Measurements from ENCODE around the gene DTNBP1. TPM values are rescaled to one million over a fixed set of nuclear protein-coding genes. Genes with fewer than 3 reads are reported as not detected.

Gene DTNBP1
- total and polyA plus RNA-seq, 5 donors from 2014 or later = 22.4 to 43.1 (median 33.7) TPM

DNA sequence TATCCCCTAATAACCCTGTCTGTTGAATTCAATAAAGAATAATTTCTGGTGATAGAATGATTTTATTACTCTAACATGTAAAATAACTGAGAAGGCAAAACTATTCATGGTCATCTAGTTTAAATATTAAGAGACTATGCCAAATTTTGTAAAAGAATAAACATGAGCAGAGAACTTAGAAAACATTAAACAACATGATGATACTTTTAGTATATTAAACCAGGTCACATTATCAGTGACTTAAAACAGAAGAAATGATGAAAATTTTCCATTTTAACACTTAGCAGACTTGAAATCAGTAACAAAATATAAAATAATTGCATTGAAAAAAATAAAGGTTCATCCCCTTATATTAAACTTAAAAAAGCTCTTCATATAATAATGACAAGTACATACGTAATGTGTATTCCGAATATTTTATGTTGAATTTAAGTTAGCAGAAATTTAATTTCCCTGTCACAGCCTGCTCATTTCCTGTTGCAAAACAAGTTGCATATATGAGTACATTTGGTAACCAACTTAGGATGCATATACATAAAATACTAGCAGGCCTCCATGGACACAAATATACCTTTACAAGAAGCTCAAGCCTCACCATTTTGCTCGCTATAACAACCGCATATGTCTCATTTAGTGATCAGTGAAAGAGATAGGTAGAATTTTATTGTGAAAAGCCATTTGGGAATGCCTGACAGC lies 40.6 kb downstream of the DTNBP1 start:
- no peaks in the 10 kb centered on the region for H3K27me3 ChIP-seq (ENCODE audit: control insufficient read depth, insufficient read depth, low read length)
- no peaks in the 10 kb centered on the region for H3K36me3 ChIP-seq (ENCODE audit: control insufficient read depth, insufficient read depth, low read length)
- H3K9me3 ChIP-seq (ENCODE audit: control insufficient read depth in 2 of 2, low read length in 2 of 2) = no peaks in the 10 kb centered on the region
- no peaks in the 10 kb centered on the region for H3K9me3 Mint-ChIP-seq
- no peaks in the 10 kb centered on the region for H3K27me3 Mint-ChIP-seq
- peaks cover 24 to 33% (median 27%) of the 10 kb centered on the region in 4 donors for H3K4me1 Mint-ChIP-seq
- H3K27ac Mint-ChIP-seq = peak overlapping the region in 2 of 3 donors; percentile 17 to 47
- H3K36me3 Mint-ChIP-seq = peaks cover 9% of the 10 kb centered on the region
- ATAC-seq (ENCODE audit: low read depth in 2 of 2) (no peak), DNase-seq (no peak)
- no peak overlapping the region for H3K27ac ChIP-seq (ENCODE audit: insufficient read depth, low read length, poor library complexity, severe bottlenecking)
- no peaks in the 10 kb centered on the region for H3K4me1 ChIP-seq (ENCODE audit: control insufficient read depth, insufficient read depth, low read length, poor library complexity, severe bottlenecking)
- no peak overlapping the region for H3K4me3 Mint-ChIP-seq
- H3K4me3 ChIP-seq (ENCODE audit: low read depth, low read length) = no peak overlapping the region

DNA sequence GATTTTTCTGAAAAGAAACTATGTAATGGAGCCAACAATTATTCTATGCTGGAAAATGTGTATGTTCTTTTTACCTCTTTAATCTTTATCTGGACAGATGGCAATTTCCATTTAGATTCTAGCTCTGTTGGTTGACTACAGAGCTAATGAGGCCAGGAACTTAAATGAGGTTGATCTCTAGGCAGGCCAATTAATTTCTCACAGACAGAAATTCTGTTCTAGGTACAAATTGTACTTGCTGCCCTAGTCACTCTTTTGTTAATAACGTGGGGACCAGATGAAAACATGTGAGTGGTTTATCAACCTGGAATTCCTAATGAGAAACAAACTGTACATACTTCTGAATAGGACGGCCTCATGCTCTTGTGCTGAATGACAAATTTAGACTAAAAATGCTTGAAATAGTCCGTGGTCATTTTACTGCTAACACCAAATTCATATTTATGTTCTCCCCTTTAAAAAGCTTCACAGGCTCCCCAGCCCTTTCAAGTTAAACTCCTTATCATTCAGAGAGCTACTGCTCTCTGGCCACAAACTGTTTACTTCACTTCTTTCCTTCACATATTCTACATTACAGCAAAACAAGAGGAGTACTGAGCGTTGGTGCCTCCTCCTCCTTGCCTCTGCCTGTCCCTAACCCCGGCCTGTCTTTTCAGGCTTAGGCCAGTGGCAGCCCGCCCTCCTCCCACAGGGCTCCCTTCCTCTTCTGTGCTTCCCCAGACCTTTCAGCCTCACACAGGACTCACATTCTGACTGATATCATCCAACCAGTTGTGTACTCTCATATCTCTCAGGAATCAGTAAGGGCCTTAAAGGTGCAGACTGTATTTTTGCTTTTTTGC lies 41.4 kb downstream of the DTNBP1 start:
- H3K9me3 Mint-ChIP-seq = no peaks in the 10 kb centered on the region
- no peaks in the 10 kb centered on the region for H3K9me3 ChIP-seq (ENCODE audit: control insufficient read depth in 2 of 2, low read length in 2 of 2)
- H3K4me3 Mint-ChIP-seq = no peak overlapping the region
- no peak overlapping the region for H3K4me3 ChIP-seq (ENCODE audit: low read depth, low read length)
- no peaks in the 10 kb centered on the region for H3K36me3 ChIP-seq (ENCODE audit: control insufficient read depth, insufficient read depth, low read length)
- no peaks in the 10 kb centered on the region for H3K27me3 ChIP-seq (ENCODE audit: control insufficient read depth, insufficient read depth, low read length)
- H3K4me1 ChIP-seq (ENCODE audit: control insufficient read depth, insufficient read depth, low read length, poor library complexity, severe bottlenecking) = no peaks in the 10 kb centered on the region
- H3K36me3 Mint-ChIP-seq = peaks cover 11% of the 10 kb centered on the region
- ATAC-seq (ENCODE audit: low read depth in 2 of 2) (peak in 1 of 2 donors; percentile 37), DNase-seq (no peak)
- peak overlapping the region in 2 of 3 donors; percentile 17 to 47 for H3K27ac Mint-ChIP-seq
- no peak overlapping the region for H3K27ac ChIP-seq (ENCODE audit: insufficient read depth, low read length, poor library complexity, severe bottlenecking)
- no peaks in the 10 kb centered on the region for H3K27me3 Mint-ChIP-seq
- peaks cover 26 to 31% (median 29%) of the 10 kb centered on the region in 4 donors for H3K4me1 Mint-ChIP-seq

DNA sequence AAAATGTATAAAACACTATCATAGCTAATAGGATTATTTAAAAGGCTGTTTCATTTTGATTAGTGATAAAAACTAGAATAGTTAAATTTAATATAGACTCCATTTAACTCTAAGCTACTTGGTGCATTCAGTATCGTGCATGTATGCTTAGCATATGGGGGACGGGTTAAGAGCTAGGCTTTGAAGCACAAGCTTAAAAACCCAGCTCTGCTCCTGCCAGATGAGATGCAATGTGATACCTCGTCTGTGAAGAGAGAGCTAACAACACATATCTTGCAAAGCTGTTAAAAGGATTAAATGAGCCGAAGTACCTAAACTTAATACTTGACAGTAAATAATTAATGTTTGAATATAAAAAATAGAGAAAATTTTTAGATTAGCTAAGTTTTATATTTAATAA lies 42.2 kb downstream of the DTNBP1 start:
- no peak overlapping the region for H3K4me3 ChIP-seq (ENCODE audit: low read depth, low read length)
- H3K27ac Mint-ChIP-seq = no peak overlapping the region
- H3K36me3 ChIP-seq (ENCODE audit: control insufficient read depth, insufficient read depth, low read length) = no peaks in the 10 kb centered on the region
- peaks cover 11% of the 10 kb centered on the region for H3K36me3 Mint-ChIP-seq
- DNase-seq (no peak), ATAC-seq (ENCODE audit: low read depth in 2 of 2) (no peak)
- H3K4me1 ChIP-seq (ENCODE audit: control insufficient read depth, insufficient read depth, low read length, poor library complexity, severe bottlenecking) = no peaks in the 10 kb centered on the region
- no peaks in the 10 kb centered on the region for H3K9me3 Mint-ChIP-seq
- H3K27me3 ChIP-seq (ENCODE audit: control insufficient read depth, insufficient read depth, low read length) = no peaks in the 10 kb centered on the region
- H3K27ac ChIP-seq (ENCODE audit: insufficient read depth, low read length, poor library complexity, severe bottlenecking) = no peak overlapping the region
- H3K27me3 Mint-ChIP-seq = no peaks in the 10 kb centered on the region
- H3K4me1 Mint-ChIP-seq = peaks cover 28 to 31% (median 30%) of the 10 kb centered on the region in 4 donors
- no peaks in the 10 kb centered on the region for H3K9me3 ChIP-seq (ENCODE audit: control insufficient read depth in 2 of 2, low read length in 2 of 2)
- no peak overlapping the region for H3K4me3 Mint-ChIP-seq

GRCh38 chr6:15619330-15619729 lies 43.5 kb downstream of the DTNBP1 start:
- no peak overlapping the region for H3K4me3 Mint-ChIP-seq
- DNase-seq (no peak), ATAC-seq (ENCODE audit: low read depth in 2 of 2) (no peak)
- H3K27me3 ChIP-seq (ENCODE audit: control insufficient read depth, insufficient read depth, low read length) = no peaks in the 10 kb centered on the region
- H3K4me1 Mint-ChIP-seq = peaks cover 25 to 30% (median 28%) of the 10 kb centered on the region in 4 donors
- H3K9me3 Mint-ChIP-seq = no peaks in the 10 kb centered on the region
- H3K4me1 ChIP-seq (ENCODE audit: control insufficient read depth, insufficient read depth, low read length, poor library complexity, severe bottlenecking) = no peaks in the 10 kb centered on the region
- no peaks in the 10 kb centered on the region for H3K27me3 Mint-ChIP-seq
- H3K36me3 Mint-ChIP-seq = peaks cover 23% of the 10 kb centered on the region
- H3K4me3 ChIP-seq (ENCODE audit: low read depth, low read length) = no peak overlapping the region
- H3K9me3 ChIP-seq (ENCODE audit: control insufficient read depth in 2 of 2, low read length in 2 of 2) = no peaks in the 10 kb centered on the region
- peaks cover 9% of the 10 kb centered on the region for H3K36me3 ChIP-seq (ENCODE audit: control insufficient read depth, insufficient read depth, low read length)
- no peak overlapping the region for H3K27ac Mint-ChIP-seq
- no peak overlapping the region for H3K27ac ChIP-seq (ENCODE audit: insufficient read depth, low read length, poor library complexity, severe bottlenecking)

DNA sequence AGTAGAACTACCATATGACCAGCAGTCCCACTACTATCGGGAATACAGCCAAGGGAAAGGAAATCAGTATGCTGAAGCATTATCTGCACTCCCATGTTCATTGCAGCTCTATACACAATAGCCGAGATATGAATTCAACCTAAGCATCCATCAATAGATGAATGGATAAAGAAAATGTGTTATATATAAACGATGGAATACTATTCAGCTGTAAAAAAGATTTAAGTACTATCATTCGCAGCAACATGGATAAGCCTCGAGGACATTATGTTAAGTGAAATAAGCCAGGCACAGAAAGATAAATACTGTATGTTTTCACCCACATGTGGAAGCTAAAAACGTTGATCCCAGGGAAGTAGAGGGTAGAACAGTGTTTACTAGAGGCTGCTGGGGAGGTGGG lies 44.1 kb downstream of the DTNBP1 start:
- no peak for ATAC-seq (ENCODE audit: low read depth in 2 of 2)
- Mint-ChIP-seq H3K4me1 (peaks cover 26 to 33% (median 29%) of the 10 kb centered on the region in 4 donors), H3K9me3 (no peaks in the 10 kb centered on the region), H3K27me3 (no peaks in the 10 kb centered on the region), H3K27ac (no peak overlapping the region), H3K4me3 (no peak overlapping the region), H3K36me3 (peaks cover 29% of the 10 kb centered on the region)
- no peaks in the 10 kb centered on the region for H3K9me3 ChIP-seq (ENCODE audit: control insufficient read depth in 2 of 2, low read length in 2 of 2)
- no peak for DNase-seq
- no peaks in the 10 kb centered on the region for H3K27me3 ChIP-seq (ENCODE audit: control insufficient read depth, insufficient read depth, low read length)
- H3K4me1 ChIP-seq (ENCODE audit: control insufficient read depth, insufficient read depth, low read length, poor library complexity, severe bottlenecking) = no peaks in the 10 kb centered on the region
- H3K27ac ChIP-seq (ENCODE audit: insufficient read depth, low read length, poor library complexity, severe bottlenecking) = no peak overlapping the region
- peaks cover 12% of the 10 kb centered on the region for H3K36me3 ChIP-seq (ENCODE audit: control insufficient read depth, insufficient read depth, low read length)
- H3K4me3 ChIP-seq (ENCODE audit: low read depth, low read length) = no peak overlapping the region

- peaks cover 43% of the 10 kb centered on the region for H3K36me3 Mint-ChIP-seq
- H3K27me3 Mint-ChIP-seq = no peaks in the 10 kb centered on the region
- H3K4me3 Mint-ChIP-seq = no peak overlapping the region
- Histone ChIP-seq H3K4me3 (ENCODE audit: low read depth, low read length) (no peak overlapping the region), H3K27ac (ENCODE audit: insufficient read depth, low read length, poor library complexity, severe bottlenecking) (no peak overlapping the region), H3K9me3 (ENCODE audit: control insufficient read depth in 2 of 2, low read length in 2 of 2) (no peaks in the 10 kb centered on the region), H3K27me3 (ENCODE audit: control insufficient read depth, insufficient read depth, low read length) (no peaks in the 10 kb centered on the region), H3K36me3 (ENCODE audit: control insufficient read depth, insufficient read depth, low read length) (peaks cover 19% of the 10 kb centered on the region), H3K4me1 (ENCODE audit: control insufficient read depth, insufficient read depth, low read length, poor library complexity, severe bottlenecking) (no peaks in the 10 kb centered on the region)
- peaks cover 20 to 40% (median 33%) of the 10 kb centered on the region in 4 donors for H3K4me1 Mint-ChIP-seq
- ATAC-seq (ENCODE audit: low read depth in 2 of 2) (no peak), DNase-seq (no peak)
- peak overlapping the region in 1 of 3 donors; percentile 67 for H3K27ac Mint-ChIP-seq
- no peaks in the 10 kb centered on the region for H3K9me3 Mint-ChIP-seq
Observed at GRCh38 chr6:15616261-15616660, 46.6 kb downstream of the DTNBP1 start.

- DNase-seq = no peak
- peaks cover 20 to 37% (median 32%) of the 10 kb centered on the region in 4 donors for H3K4me1 Mint-ChIP-seq
- no peaks in the 10 kb centered on the region for H3K9me3 Mint-ChIP-seq
- H3K36me3 Mint-ChIP-seq = peaks cover 43% of the 10 kb centered on the region
- H3K27me3 Mint-ChIP-seq = no peaks in the 10 kb centered on the region
- no peak overlapping the region for H3K27ac ChIP-seq (ENCODE audit: insufficient read depth, low read length, poor library complexity, severe bottlenecking)
- H3K9me3 ChIP-seq (ENCODE audit: control insufficient read depth in 2 of 2, low read length in 2 of 2) = no peaks in the 10 kb centered on the region
- peaks cover 20% of the 10 kb centered on the region for H3K36me3 ChIP-seq (ENCODE audit: control insufficient read depth, insufficient read depth, low read length)
- H3K27ac Mint-ChIP-seq = peak overlapping the region in 1 of 3 donors; percentile 67
- no peak overlapping the region for H3K4me3 ChIP-seq (ENCODE audit: low read depth, low read length)
- ATAC-seq (ENCODE audit: low read depth in 2 of 2) = no peak
- H3K4me1 ChIP-seq (ENCODE audit: control insufficient read depth, insufficient read depth, low read length, poor library complexity, severe bottlenecking) = no peaks in the 10 kb centered on the region
- no peak overlapping the region for H3K4me3 Mint-ChIP-seq
- H3K27me3 ChIP-seq (ENCODE audit: control insufficient read depth, insufficient read depth, low read length) = no peaks in the 10 kb centered on the region
Observed at GRCh38 chr6:15615802-15616201, 47.0 kb downstream of the DTNBP1 start.

Data from CD4-positive, CD25-positive, alpha-beta regulatory T cell (primary cell).